ENCODE data around the gene CD300H.
"Not testable (repeated sequence)": the region's sequence is repeated elsewhere in the genome, so short reads cannot be mapped to it uniquely, and the experiment has no call there.

The CD300H gene

DNA sequence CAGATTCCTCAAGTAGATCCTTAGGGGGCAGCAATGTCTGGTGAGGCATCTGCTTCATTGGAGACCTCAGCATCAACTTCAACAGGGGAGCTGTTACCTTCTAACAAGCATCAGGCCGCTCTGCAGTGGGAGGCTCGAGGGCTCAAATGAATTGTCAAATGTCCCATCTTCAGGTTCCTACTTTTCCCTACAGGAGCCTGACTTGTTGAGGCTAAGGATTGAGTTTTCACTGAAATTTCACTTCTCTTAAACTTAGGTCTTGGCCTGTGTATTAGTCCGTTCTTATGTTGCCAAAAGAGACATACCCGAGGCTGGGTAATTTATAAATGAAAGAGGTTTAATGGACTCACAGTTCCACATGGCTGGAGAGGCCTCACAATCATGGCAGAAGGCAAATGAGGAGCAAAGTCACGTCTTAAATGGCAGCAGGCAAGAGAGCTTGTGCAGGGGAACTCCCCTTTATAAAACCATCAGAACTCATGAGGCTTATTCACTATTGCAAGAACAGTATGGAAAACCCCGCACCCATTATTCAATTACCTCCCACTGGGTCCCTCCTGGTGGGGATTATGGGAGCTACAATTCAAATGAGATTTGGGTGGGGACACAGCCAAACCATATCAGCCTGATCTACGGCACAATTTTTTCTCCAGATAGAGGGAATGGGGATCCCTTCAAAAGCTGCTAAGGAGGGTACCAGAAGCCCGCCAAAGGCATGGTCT lies 29.9 kb upstream of the CD300H start:
- H3K27me3 Mint-ChIP-seq, result peaks cover 20% of the 10 kb centered on the region
- peaks cover 40% of the 10 kb centered on the region for H3K4me1 Mint-ChIP-seq

DNA sequence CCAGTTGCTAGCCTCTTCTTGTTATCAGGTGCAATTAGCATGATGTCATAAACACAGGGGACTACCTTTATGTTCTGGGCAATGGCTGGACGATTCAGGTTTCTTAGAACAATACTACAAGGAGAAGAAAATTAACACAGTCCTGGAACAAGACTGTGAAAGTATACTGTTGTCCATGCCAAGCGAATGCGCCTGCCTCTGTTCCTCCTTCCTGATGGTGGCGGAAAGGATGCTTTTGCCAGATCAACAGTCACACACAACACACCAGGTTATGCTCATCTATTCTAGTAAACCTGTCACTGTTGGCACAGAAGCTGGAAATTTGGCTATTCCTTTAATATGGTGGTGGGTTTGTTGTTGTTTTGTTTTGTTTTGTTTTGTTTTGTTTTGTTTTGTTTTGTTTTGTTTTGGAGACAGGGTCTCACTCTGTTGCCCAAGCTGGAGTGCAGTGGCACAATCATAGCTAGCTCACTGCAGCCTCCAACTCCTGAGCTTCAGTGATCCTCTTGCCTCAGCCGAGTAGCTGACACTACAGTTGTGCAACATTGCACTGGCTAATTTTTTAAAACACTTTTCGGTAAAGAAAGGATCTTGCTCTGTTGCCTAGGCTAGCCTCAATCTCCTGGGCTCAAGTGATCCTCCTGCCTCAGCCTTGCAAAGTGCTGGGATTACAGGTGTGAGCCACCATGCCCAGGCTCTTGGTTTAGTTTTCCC lies 27.9 kb upstream of the CD300H start:
- ATAC-seq, result no peak
- no peak overlapping the region for H3K4me3 Mint-ChIP-seq
- H3K27me3 Mint-ChIP-seq, result peaks cover 11% of the 10 kb centered on the region

More for the DNA sequence above, 29.9 kb upstream of the CD300H start:
- H3K27ac Mint-ChIP-seq, result no peak overlapping the region
- H3K9me3 Mint-ChIP-seq, result no peaks in the 10 kb centered on the region
- no peak overlapping the region for H3K4me3 Mint-ChIP-seq
- no peaks in the 10 kb centered on the region for H3K36me3 Mint-ChIP-seq
- no peak for ATAC-seq

DNA sequence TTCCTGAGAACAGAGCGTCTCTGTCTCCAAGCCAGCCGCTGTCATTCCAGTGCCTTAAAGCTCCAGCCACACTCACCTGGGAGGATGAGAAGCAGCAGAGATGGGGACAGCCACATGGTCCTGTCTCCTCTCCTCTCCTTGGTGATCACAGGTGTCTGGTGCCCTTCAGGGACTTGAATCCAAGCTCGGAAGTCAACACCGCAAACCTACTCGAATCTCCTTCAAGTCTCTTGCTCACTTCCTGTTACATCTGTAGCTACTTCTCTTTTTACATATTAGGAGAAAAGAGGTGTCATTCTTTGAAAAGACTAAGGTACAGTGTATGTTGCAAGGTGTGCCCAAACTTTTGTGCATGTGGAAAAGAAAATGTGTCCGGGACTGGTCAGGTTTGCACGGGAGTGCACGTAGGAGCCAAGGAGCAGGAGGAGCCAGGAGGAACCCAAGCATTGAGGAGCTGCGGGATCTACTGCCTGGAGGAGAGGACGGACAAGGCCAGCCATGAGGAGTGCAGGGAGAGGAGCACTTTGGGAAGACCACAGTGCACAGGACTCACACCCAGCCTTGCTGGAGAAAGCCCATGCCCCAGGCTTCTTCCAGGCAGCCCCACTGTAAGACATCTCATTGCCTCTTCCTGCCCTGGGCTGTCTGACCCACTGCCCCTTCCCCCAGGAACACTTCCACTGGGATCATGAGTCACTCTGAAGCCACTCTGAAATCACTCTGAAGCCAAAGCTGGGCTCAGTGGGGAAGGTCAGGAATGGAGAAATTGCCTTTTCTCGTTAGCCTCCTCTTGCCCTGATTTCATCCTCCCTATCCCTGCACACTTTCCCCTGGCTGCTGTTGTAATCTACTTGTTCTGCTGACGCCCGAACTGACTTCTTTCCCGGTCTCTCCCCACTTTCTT lies 25.0 kb upstream of the CD300H start, which contains the start of gene CD300LD:
CD300LD (minus strand) TSS at position 197 of the 904 bp plus-strand sequence; CDS start at position 116, 81 bp downstream.
- Mint-ChIP-seq H3K9me3 (no peaks in the 10 kb centered on the region), H3K4me1 (peaks cover 16% of the 10 kb centered on the region), H3K36me3 (no peaks in the 10 kb centered on the region), H3K27ac (no peak within 1 kb of the TSS), H3K27me3 (no peaks in the 10 kb centered on the region), H3K4me3 (no peak within 1 kb of the TSS)
- peak; percentile 74 for ATAC-seq

More for the DNA sequence above, 27.9 kb upstream of the CD300H start:
- no peaks in the 10 kb centered on the region for H3K36me3 Mint-ChIP-seq
- no peak overlapping the region for H3K27ac Mint-ChIP-seq
- peaks cover 36% of the 10 kb centered on the region for H3K4me1 Mint-ChIP-seq
- no peaks in the 10 kb centered on the region for H3K9me3 Mint-ChIP-seq

DNA sequence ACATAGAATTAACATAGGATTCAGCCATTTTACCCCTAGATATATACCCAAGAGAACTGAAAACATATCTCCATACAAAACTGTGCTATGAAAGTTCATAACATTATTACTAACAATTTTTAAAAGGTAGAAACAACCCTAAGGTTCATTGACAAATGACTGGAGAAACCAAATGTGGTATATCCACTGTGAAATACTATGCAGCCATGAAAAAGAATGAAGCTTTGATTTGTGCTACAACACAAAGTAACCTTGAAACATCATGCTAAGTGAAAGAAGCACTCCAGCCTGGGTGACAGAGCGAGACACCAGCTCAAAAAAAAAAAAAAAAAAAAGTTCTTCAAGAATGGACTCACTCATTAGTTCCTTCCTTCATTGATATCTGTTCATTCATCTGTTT lies 24.2 kb upstream of the CD300H start:
- H3K27ac Mint-ChIP-seq, result no peak overlapping the region

DNA sequence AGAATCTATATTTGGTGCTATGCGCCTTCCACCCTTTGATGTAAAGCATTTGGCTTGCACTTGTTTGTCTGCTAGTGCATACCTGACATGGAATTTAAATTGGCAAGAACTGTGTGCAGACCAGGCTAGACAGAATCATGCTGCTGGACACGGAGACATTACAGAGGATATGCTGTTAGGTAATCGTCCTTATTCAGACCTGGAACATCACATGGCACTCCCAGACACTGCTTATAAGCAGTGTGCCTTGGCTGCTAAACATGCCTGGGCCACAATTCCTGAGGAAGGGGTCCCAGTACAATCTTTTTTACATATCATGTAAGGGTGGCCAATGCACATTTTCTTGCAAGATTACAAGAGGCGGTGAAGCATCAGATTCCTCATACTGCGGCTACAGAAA lies 18.4 kb upstream of the CD300H start:
- Mint-ChIP-seq H3K4me1 (no peaks in the 10 kb centered on the region), H3K36me3 (no peaks in the 10 kb centered on the region)

More for the DNA sequence above, 24.2 kb upstream of the CD300H start:
- no peak overlapping the region for H3K4me3 Mint-ChIP-seq
- no peaks in the 10 kb centered on the region for H3K9me3 Mint-ChIP-seq
- no peaks in the 10 kb centered on the region for H3K36me3 Mint-ChIP-seq
- H3K4me1 Mint-ChIP-seq, result peaks cover 16% of the 10 kb centered on the region
- H3K27me3 Mint-ChIP-seq, result no peaks in the 10 kb centered on the region
- no peak for ATAC-seq

DNA sequence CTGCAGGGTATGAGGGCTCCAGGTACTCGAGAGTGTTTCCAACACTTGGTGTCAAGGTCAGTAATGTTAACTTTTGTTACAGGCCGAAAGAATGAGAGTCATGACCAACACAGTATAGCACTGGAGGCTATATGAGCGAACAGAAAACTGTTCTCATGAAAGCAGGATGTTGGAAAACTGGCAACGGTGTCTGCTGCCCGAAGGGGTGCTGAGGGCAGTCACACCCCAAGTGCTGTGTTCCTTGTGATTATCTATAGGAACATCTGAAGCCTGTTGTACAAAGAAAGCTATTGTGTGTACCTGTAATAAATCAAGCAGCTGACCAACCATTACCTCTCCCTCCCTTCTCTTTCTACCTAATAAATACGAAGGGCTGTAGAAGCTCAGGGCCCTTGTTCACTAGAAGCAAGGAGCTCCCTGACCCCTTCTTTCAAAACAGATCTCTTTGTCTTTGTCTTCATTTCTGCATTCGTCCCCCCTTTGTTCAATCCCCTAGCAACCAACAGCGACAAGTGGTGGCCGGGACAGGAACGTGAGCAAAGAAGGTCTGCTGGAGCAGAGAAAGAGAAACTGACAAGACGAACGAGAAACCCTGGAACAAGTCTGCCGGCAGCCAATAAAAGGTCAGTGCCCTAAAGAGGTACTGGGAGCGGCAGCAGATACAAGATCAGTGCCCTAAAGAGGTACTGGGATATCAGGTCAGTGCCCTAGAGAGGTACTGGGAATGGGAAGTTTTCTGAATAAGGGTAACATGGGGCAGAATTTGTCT lies 17.2 kb upstream of the CD300H start:
- Mint-ChIP-seq H3K27me3 (peaks cover 29% of the 10 kb centered on the region), H3K27ac (no peak overlapping the region), H3K9me3 (peaks cover 3% of the 10 kb centered on the region), H3K4me1 (peaks cover 1% of the 10 kb centered on the region), H3K36me3 (no peaks in the 10 kb centered on the region), H3K4me3 (no peak overlapping the region)
- ATAC-seq, result no peak

More for the DNA sequence above, 18.4 kb upstream of the CD300H start:
- Mint-ChIP-seq H3K9me3 (peaks cover 3% of the 10 kb centered on the region), H3K4me3 (no peak overlapping the region), H3K27me3 (peaks cover 23% of the 10 kb centered on the region), H3K27ac (no peak overlapping the region)
- no peak for ATAC-seq

DNA sequence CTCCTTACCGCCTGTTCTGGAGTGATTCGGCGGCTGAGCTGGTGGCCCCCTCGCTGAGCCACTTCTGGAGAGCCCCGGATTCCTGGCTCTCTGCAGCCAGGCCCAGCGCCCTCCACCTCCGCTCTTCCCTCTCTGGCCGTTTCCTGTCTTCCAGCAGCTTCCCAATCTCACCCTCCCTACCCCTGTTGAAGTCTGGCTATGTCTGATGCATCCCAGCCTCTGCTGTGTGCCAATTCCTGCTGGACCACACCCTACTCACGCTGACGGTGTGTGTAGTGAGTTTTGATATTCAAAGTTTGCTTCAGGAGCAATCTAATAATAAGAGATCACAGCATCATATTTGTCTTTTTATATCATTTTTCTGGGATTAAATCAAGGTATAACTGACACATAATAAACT lies 15.3 kb upstream of the CD300H start:
- Mint-ChIP-seq H3K27me3 (peaks cover 41% of the 10 kb centered on the region), H3K36me3 (no peaks in the 10 kb centered on the region), H3K9me3 (peaks cover 3% of the 10 kb centered on the region), H3K4me3 (no peak overlapping the region), H3K4me1 (peaks cover 4% of the 10 kb centered on the region), H3K27ac (no peak overlapping the region)
- ATAC-seq, result no peak

DNA sequence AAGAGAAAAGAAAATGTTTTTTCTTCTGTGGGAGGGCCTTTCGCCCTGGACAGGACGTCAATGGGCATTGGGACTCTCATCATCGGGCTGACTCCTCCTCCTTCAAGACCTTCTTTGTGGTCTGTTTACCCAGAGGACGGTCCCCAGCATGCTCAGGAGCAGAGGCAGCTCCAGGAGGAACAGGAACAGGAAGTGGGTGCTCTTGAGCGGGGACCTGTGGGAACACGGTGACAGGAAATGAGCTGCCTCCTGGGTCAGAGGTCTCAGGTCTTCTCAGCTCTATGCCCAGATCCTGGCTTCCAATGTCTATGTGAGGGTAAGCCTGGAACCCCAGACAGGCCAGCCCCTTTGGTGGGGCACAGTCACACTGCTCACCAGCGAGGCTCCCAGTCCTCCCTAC lies 12.6 kb upstream of the CD300H start:
- Mint-ChIP-seq H3K4me3 (no peak overlapping the region), H3K9me3 (peaks cover 3% of the 10 kb centered on the region), H3K36me3 (no peaks in the 10 kb centered on the region), H3K4me1 (peaks cover 10% of the 10 kb centered on the region), H3K27me3 (peaks cover 48% of the 10 kb centered on the region), H3K27ac (no peak overlapping the region)
- ATAC-seq, result no peak

DNA sequence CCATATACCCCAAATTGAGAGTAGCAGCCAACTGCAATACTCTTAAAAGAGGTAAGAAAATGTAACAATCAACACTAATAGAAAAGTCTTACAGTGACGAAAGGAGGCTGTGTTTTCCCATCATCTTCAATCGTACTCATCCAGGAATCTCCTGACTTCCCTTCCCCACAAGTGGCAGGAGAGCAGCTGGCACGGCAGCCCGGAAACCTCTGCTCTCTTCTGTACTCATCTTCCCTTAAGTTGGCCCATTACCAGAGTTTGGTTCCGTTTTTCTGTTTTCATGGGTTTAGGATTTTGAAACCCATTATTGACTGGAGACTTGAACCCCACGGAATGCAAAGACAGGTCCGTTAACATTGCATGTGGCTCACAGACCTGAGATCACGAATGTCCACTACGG lies 11.7 kb upstream of the CD300H start:
- Mint-ChIP-seq H3K4me3 (no peak overlapping the region), H3K27me3 (peaks cover 48% of the 10 kb centered on the region), H3K36me3 (no peaks in the 10 kb centered on the region), H3K4me1 (peaks cover 10% of the 10 kb centered on the region), H3K27ac (no peak overlapping the region), H3K9me3 (no peaks in the 10 kb centered on the region)
- ATAC-seq, result no peak

DNA sequence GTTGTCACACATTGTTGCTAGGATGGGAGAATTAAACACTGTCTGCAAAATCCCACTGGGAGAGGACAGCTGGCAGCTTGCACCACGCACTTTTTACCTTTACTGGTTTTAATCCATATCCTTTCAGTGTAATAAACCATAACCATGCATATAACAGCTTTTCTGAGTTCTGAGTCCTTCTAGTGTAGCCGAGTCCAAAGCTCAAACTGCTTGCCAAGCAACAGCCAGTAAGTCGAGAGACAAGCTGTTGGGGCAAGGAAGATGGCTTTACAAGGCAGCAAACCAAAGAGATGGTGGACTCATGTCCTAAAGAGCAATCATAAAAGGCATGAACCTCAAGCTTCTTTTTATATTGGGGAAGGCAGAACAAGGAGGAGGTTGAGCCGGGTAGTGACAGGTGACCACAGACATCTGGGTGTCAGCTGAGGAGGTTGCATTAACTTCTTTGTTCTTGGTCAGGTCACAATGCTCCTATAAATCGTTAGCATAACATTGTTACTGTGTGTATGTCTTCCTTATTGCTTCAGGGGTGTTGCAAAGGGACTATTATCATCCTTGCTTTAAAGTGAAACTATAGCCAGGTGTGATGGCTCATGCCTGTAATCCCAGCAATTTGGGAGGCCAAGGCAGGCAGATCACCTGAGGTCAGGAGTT lies 7.3 kb upstream of the CD300H start:
- H3K9me3 Mint-ChIP-seq, result no peaks in the 10 kb centered on the region
- H3K27me3 Mint-ChIP-seq, result peaks cover 34% of the 10 kb centered on the region

DNA sequence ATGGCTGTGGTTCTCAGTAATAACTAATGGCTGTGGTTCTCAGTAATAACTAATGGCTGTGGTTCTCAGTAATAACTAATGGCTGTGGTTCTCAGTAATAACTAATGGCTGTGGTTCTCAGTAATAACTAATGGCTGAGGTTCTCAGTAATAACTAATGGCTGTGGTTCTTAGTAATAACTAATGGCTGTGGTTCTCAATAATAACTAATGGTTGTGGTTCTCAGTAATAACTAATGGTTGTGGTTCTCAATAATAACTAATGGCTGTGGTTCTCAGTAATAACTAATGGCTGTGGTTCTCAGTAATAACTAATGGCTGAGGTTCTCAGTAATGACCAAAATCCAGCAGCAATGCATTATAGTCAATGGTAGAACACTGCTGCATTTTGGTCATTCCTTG lies 6.3 kb upstream of the CD300H start:
- H3K9me3 Mint-ChIP-seq, H3K27ac Mint-ChIP-seq, ATAC-seq: not testable (repeated sequence)

More for the DNA sequence above, 7.3 kb upstream of the CD300H start:
- H3K36me3 Mint-ChIP-seq, result no peaks in the 10 kb centered on the region
- H3K27ac Mint-ChIP-seq, result no peak overlapping the region
- H3K4me3 Mint-ChIP-seq, result no peak overlapping the region
- peaks cover 10% of the 10 kb centered on the region for H3K4me1 Mint-ChIP-seq
- no peak for ATAC-seq

DNA sequence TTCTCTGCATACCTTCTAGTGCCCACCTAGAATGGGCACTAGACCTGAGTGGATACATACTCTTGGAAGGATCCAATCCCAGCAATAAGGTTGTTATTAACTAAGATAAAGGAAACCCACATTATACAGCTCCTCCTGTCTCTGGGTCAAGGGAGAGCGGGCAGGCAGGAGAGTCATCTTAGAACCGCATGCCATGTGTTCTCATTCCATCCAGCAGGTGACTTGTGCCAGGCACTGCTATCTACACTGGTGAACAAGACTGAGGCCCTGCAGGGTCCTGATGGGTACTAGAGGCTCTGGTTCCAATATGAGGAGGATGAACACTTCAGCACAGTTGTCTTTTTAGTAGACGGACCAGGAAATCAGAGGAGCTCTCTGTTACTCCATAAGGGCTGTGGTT lies 5.9 kb upstream of the CD300H start:
- Mint-ChIP-seq H3K4me1 (peaks cover 15% of the 10 kb centered on the region), H3K27ac (no peak overlapping the region), H3K4me3 (no peak overlapping the region), H3K27me3 (peaks cover 39% of the 10 kb centered on the region), H3K9me3 (no peaks in the 10 kb centered on the region), H3K36me3 (no peaks in the 10 kb centered on the region)
- no peak for ATAC-seq

More for the DNA sequence above, 6.3 kb upstream of the CD300H start:
- not testable (repeated sequence) for H3K4me3 Mint-ChIP-seq, H3K36me3 Mint-ChIP-seq
- Mint-ChIP-seq H3K27me3 (peaks cover 35% of the 10 kb centered on the region), H3K4me1 (peaks cover 11% of the 10 kb centered on the region)

DNA sequence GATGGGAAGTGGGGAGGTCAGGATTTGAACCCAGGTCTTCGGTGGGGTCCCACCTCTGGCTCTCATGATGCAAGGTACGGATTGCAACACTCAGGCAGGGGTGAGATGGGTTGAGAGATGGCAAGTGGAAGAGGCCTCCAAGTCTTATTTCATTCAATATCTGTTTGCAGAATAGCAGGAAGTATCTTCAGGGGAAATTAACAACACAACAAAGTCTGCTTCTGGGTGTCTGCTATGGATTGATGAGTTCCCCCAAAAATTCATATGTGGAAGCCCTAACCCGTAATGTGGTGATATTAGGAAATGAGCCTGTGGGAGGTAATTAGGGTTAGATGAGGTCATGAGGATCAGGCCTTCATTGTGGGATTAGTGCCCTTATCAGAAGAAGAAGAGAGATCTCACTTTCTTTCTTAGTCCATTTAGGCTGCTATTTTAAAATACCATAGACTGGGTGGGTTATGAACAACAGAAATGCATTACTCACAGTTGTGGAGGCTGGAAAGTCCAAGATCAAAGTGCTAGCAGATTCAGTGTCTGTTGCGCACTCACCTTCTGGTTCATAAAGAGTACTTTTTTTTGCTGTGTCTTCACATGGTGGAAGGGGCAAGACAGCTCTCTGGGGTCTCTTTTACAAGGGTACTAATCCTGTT lies 4.4 kb upstream of the CD300H start:
- Mint-ChIP-seq H3K9me3 (no peaks in the 10 kb centered on the region), H3K27me3 (peaks cover 38% of the 10 kb centered on the region), H3K27ac (no peak overlapping the region), H3K4me1 (peaks cover 25% of the 10 kb centered on the region), H3K4me3 (no peak overlapping the region), H3K36me3 (no peaks in the 10 kb centered on the region)
- no peak for ATAC-seq
